Breast epithelium (tissue), 4 donors: ENCODE data around the gene TSPAN11. TPM values are rescaled to one million over a fixed set of nuclear protein-coding genes. Genes with fewer than 3 reads are reported as not detected.

Experiments
- DNase-seq, 2 donors: peaks; one replicate each; pipeline ENCODE4 v3.0.0-alpha.2; 2019; ENCODE audit warnings: low spot score in 2 of 2
- H3K27ac ChIP-seq, 2 donors: fragments of 200-600 bp; sonication (generic) in 1 of 2; one replicate each; pipeline ENCODE4 v1.5.1; 2016 to 2019; ENCODE audit warnings: mild to moderate bottlenecking in 1 of 2
- H3K27me3 ChIP-seq, 2 donors: fragments of 200-600 bp; sonication (generic) in 1 of 2; one replicate each; pipeline versions ENCODE4 v1.5.1 to v1.6.0; 2017 to 2019; ENCODE audit warnings: control low read depth in 1 of 2, mild to moderate bottlenecking in 1 of 2
- H3K36me3 ChIP-seq: fragments of 200-600 bp; one replicate; pipeline ENCODE4 v1.5.1; 2019
- H3K4me1 ChIP-seq, 2 donors: fragments of 200-600 bp; sonication (generic); one replicate each; pipeline ENCODE4 v1.5.1; 2016 to 2019; ENCODE audit warnings: control low read depth in 1 of 2
- H3K4me3 ChIP-seq, 3 donors: fragments of 200-600 bp; sonication (generic); 1 replicate in 2 of 3; 2 replicates in 1 of 3; pipeline ENCODE4 v1.5.1; 2016 to 2019; ENCODE audit warnings: mild to moderate bottlenecking in 3 of 3, moderate library complexity in 2 of 3
- H3K9me3 ChIP-seq, 2 donors: fragments of 200-600 bp; sonication (generic) in 1 of 2; one replicate each; pipeline ENCODE4 v1.5.1; 2016 to 2019; ENCODE audit warnings: control low read depth in 1 of 2
- CTCF ChIP-seq, 3 donors: fragments of 450-650 bp; IDR thresholded peaks; one replicate each; pipeline ENCODE4 v1.5.1; 2016 to 2017; ENCODE audit warnings: antibody characterized with exemption in 3 of 3, mild to moderate bottlenecking in 3 of 3, moderate library complexity in 3 of 3
- POLR2A ChIP-seq: fragments of 450-650 bp; IDR thresholded peaks from one replicate; pipeline ENCODE4 v1.6.1; 2016; ENCODE audit warnings: antibody characterized with exemption, mild to moderate bottlenecking, moderate library complexity
- POLR2AphosphoS5 ChIP-seq, 3 donors: sonication (generic); formaldehyde crosslinking; IDR thresholded peaks; one replicate each; pipeline ENCODE4 v1.6.1; 2017; ENCODE audit warnings: antibody characterized with exemption in 3 of 3
- intact Hi-C: fragments of 100-400 bp; cut with DNase I; formaldehyde crosslinking; loops from one replicate; pipeline ENCODE4 v1.15.1; 2023; ENCODE audit warnings: low total_unique reads
- total RNA-seq, 3 donors: library from RNA; depleted of rRNA; stranded (reverse); fragments of >200 nt; gene quantifications; one replicate each; pipeline ENCODE4 v1.1.0, GENCODE V29; 2016

The TSPAN11 gene
- total RNA-seq, 3 donors from 2014 or later = 0.48 to 1.3 (median 0.73) TPM

- DNase-seq = no peak
- intact Hi-C loops = no loop called here
- no peak for TF ChIP-seq POLR2A
- TF ChIP-seq CTCF (IDR thresholded peaks at IDR 0.05) = no peak
- TF ChIP-seq POLR2AphosphoS5 (IDR thresholded peaks at IDR 0.05) = no peak
- Histone ChIP-seq H3K4me3 (no peak overlapping the region), H3K36me3 (no peaks in the 10 kb centered on the region), H3K27me3 (no peaks in the 10 kb centered on the region), H3K27ac (no peak overlapping the region), H3K9me3 (peaks cover 2% of the 10 kb centered on the region in 2 donors), H3K4me1 (no peaks in the 10 kb centered on the region)
Observed at GRCh38 chr12:30880813-30881212, 45.7 kb upstream of the TSPAN11 start.

DNA sequence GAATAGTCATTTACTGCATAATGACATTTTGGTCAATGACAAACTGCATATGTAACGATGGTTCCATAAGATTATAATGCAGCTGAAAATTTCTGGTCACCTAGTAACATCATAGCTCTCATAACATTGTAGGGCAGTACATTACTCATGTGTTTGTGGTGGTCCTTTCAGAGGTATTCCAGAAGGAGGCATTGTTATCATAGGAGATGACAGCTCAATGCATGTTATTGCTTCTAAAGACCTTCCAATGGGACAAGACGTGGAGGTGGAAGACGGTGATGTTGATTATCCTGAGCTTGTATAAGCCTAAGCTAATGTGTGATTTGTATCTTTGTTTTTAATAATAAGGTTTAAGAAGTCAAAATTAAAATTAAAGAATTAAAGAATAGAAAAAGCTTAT is 43.8 kb upstream of the TSPAN11 start:
- no peak overlapping the region for H3K4me3 ChIP-seq
- intact Hi-C loops = no loop called here
- no peaks in the 10 kb centered on the region for H3K27me3 ChIP-seq
- DNase-seq = no peak
- TF ChIP-seq POLR2A (no peak), POLR2AphosphoS5 (IDR thresholded peaks at IDR 0.05) (no peak), CTCF (IDR thresholded peaks at IDR 0.05) (no peak)
- H3K27ac ChIP-seq = no peak overlapping the region
- H3K9me3 ChIP-seq = peaks cover 15 to 21% of the 10 kb centered on the region in 2 donors
- no peaks in the 10 kb centered on the region for H3K4me1 ChIP-seq
- H3K36me3 ChIP-seq = no peaks in the 10 kb centered on the region

- DNase-seq = no peak
- no peaks in the 10 kb centered on the region for H3K27me3 ChIP-seq
- TF ChIP-seq POLR2A = no peak
- TF ChIP-seq CTCF (IDR thresholded peaks at IDR 0.05) = no peak
- TF ChIP-seq POLR2AphosphoS5 (IDR thresholded peaks at IDR 0.05) = no peak
- intact Hi-C loops = no loop called here
- no peak overlapping the region for H3K4me3 ChIP-seq
- no peaks in the 10 kb centered on the region for H3K4me1 ChIP-seq
- H3K27ac ChIP-seq = no peak overlapping the region
- H3K36me3 ChIP-seq = no peaks in the 10 kb centered on the region
- H3K9me3 ChIP-seq = peaks cover 20 to 25% of the 10 kb centered on the region in 2 donors
Observed at GRCh38 chr12:30884799-30885198, 41.7 kb upstream of the TSPAN11 start.

DNA sequence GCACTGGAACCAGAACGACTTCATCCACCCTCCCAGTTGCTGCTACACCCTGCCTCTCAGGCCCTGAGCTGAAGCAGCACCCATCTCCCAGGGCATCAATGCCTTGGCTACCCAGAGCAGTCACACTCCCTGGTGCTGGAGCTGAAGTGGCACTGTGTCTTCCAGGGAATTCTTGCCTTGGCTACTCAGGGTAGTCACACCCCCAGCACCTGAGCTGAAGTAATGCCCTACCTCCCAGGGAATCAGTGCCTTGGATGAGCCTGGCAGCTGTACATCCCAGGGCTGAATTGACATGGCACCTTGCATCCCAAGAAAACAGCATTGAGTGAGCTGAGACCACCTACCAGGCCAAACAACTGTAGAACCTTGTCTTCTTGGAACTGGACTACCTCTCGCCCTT is 41.2 kb upstream of the TSPAN11 start:
- Histone ChIP-seq H3K36me3 (no peaks in the 10 kb centered on the region), H3K4me3 (no peak overlapping the region), H3K27ac (no peak overlapping the region), H3K9me3 (peaks cover 20 to 25% of the 10 kb centered on the region in 2 donors), H3K27me3 (no peaks in the 10 kb centered on the region), H3K4me1 (no peaks in the 10 kb centered on the region)
- DNase-seq = no peak
- intact Hi-C loops = no loop called here
- no peak for TF ChIP-seq CTCF (IDR thresholded peaks at IDR 0.05)
- no peak for TF ChIP-seq POLR2A
- TF ChIP-seq POLR2AphosphoS5 (IDR thresholded peaks at IDR 0.05) = no peak

DNA sequence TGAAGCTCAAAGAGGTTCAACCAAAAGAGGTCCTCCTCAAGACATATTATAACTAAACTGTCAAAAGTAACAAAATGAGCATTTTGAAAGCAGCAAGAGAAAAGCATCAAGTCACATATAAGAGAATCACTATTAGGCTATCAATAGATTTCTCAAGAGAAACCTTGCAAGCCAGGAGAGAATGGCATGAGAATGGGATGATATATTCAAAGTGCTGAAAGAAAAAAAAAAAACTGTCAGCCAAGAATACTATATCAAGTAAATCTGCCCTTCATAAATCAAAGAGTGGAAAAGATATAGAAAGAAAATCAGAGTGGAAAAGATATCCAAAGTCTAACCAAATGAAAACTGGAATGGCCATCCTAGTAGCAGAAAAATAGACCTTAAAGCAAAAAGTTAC is 39.3 kb upstream of the TSPAN11 start:
- intact Hi-C loops = no loop called here
- Histone ChIP-seq H3K4me3 (no peak overlapping the region), H3K9me3 (peaks cover 20 to 25% of the 10 kb centered on the region in 2 donors), H3K27me3 (no peaks in the 10 kb centered on the region), H3K36me3 (no peaks in the 10 kb centered on the region), H3K4me1 (no peaks in the 10 kb centered on the region), H3K27ac (no peak overlapping the region)
- no peak for DNase-seq
- TF ChIP-seq POLR2AphosphoS5 (IDR thresholded peaks at IDR 0.05) (no peak), CTCF (IDR thresholded peaks at IDR 0.05) (no peak), POLR2A (no peak)
